Ectodermal cell (in vitro differentiated cells): ENCODE data around the gene ACKR2.
"Not testable (repeated sequence)": the region's sequence is repeated elsewhere in the genome, so short reads cannot be mapped to it uniquely, and the experiment has no call there.

Source experiments
- H3K27ac ChIP-seq: 2 replicates; pipeline ENCODE4 v1.7.0; 2013; ENCODE audit warnings: mild to moderate bottlenecking, low read depth, low read length; ENCODE audit not compliant: insufficient read depth, poor library complexity, severe bottlenecking
- H3K27me3 ChIP-seq: 2 replicates; pipeline ENCODE4 v1.7.0; 2013; ENCODE audit warnings: mild to moderate bottlenecking, low read length; ENCODE audit not compliant: insufficient read depth, control insufficient read depth, poor library complexity, severe bottlenecking
- H3K36me3 ChIP-seq: one replicate; pipeline ENCODE4 v1.7.0; 2013; ENCODE audit warnings: low read length; ENCODE audit not compliant: control insufficient read depth, insufficient read depth
- H3K4me1 ChIP-seq: one replicate; pipeline ENCODE4 v1.7.0; 2013; ENCODE audit warnings: low read length; ENCODE audit not compliant: control insufficient read depth, insufficient read depth
- H3K4me3 ChIP-seq: 2 replicates; pipeline ENCODE4 v1.7.0; 2013; ENCODE audit warnings: low read depth, low read length, control low read depth; ENCODE audit not compliant: insufficient read depth
- H3K9me3 ChIP-seq: 2 replicates; pipeline ENCODE4 v1.7.0; 2013; ENCODE audit warnings: mild to moderate bottlenecking, low read length, moderate library complexity; ENCODE audit not compliant: control insufficient read depth
- WGBS, 2 experiments: methylation state at CpG; one replicate each; pipeline ENCODE4 v1.1.7; 2013; ENCODE audit warnings: missing lambda C conversion rate in 2 of 2; 5-methylcytosine and 5-hydroxymethylcytosine counted together

Gene ACKR2

DNA sequence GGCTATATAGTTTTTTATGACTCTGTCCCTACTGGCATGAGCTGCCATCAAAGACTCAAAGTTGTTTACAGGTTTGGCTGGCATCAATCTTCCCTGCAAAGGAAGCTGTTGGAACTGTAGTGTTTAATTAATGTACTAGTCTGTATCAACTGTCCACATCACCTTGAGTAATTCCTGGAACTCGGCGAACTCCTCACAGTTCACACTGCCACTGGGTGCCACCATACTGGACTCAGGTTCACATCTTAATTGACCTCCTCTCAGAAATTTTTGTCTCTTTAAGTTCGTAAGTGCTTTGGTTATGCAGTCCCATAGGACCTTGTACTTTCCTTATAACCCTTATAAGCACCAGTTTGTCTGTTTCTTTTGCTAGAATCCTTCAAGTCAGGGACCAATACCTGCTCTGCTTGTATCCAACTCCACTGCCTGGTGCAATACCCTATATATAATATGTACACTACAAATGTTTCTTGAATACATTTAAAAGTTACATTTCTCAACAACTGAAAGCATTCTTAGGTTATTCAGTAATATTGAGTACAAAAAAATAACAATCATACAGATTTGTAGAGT is 8.1 kb upstream of the ACKR2 start:
- Histone ChIP-seq H3K27ac (no peak overlapping the region), H3K4me3 (no peak overlapping the region), H3K9me3 (no peaks in the 10 kb centered on the region), H3K27me3 (peaks cover 17% of the 10 kb centered on the region), H3K36me3 (no peaks in the 10 kb centered on the region), H3K4me1 (peaks cover 4% of the 10 kb centered on the region)
- 95 to 100% methylated on average over 3 of the region's 3 CpGs for WGBS, 2 experiments

- peaks cover 4% of the 10 kb centered on the region for H3K4me1 ChIP-seq
- H3K27ac ChIP-seq = no peak overlapping the region
- no peaks in the 10 kb centered on the region for H3K36me3 ChIP-seq
- WGBS, 2 experiments = 81 to 93% methylated on average over 3 to 4 of the region's 4 CpGs
- H3K9me3 ChIP-seq = no peaks in the 10 kb centered on the region
- peaks cover 24% of the 10 kb centered on the region for H3K27me3 ChIP-seq
- H3K4me3 ChIP-seq = no peak overlapping the region
These were observed 7.5 kb upstream of the ACKR2 start for GRCh38 chr3:42801784-42802183.

GRCh38 chr3:42802876-42803413 is 6.3 kb upstream of the ACKR2 start:
- Histone ChIP-seq H3K27me3 (peaks cover 25% of the 10 kb centered on the region), H3K9me3 (no peaks in the 10 kb centered on the region), H3K36me3 (no peaks in the 10 kb centered on the region), H3K4me3 (peak overlapping the region; percentile 84), H3K4me1 (peaks cover 4% of the 10 kb centered on the region), H3K27ac (peak overlapping the region; percentile 83)
- 48 to 50% methylated on average over 10 of the region's 11 CpGs for whole genome bisulfite sequencing, 2 experiments

- no peaks in the 10 kb centered on the region for H3K9me3 ChIP-seq
These were observed 5.7 kb upstream of the ACKR2 start for GRCh38 chr3:42803414-42804105.

DNA sequence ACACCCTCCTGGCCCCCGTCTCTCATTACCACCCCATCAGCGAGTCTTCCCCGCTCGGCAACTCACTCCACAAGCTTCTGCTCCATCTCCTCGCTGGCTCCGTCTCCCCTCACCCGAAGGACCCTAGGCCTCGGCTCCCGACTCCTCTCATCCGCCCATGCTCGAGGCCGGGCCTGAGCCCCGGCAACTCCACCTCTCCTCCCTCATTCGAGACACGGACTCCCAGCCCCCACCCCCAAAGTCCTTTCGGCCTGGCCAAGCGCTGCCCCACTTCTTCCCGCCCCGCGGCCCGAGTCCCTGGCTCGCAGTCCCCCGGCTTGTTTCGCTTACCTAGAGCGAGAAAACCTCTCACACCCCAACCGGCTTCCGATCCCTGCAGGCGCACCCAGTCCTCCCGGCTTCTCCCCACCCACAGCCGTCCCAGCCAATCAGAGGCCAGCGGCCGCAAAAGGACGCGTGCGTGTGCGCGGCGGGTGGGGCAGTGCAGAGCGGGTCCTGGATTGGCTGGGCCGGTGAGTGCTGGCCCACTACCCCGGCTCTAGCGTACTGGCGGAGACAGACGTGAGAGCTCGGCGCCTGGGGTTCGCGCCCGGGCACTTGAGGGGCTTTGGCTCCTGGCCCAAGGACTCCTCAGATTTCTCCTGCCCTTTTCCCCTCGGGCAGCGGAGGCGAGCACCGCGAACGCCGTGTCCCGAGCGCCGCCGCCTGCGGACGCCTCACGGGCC is 5.0 kb upstream of the ACKR2 start, which contains the start of gene HIGD1A:
HIGD1A (minus strand) TSS at position 385 of the 725 bp plus-strand sequence. CDS start 10,237 bp downstream, outside the sequence.
- 0% methylated on average over 63 of the region's 63 CpGs for WGBS, 2 experiments
- Histone ChIP-seq H3K27ac (peak within 1 kb of the TSS; percentile 83), H3K36me3 (no peaks in the 10 kb centered on the region), H3K27me3 (peaks cover 25% of the 10 kb centered on the region), H3K4me3 (peak within 1 kb of the TSS; percentile 84), H3K4me1 (peaks cover 4% of the 10 kb centered on the region), H3K9me3 (no peaks in the 10 kb centered on the region)

More at GRCh38 chr3:42803414-42804105, 5.7 kb upstream of the ACKR2 start:
- H3K27ac ChIP-seq = peak overlapping the region; percentile 83
- peak overlapping the region; percentile 84 for H3K4me3 ChIP-seq
- WGBS, 2 experiments = 0 to 1% methylated on average over 33 of the region's 33 CpGs
- H3K4me1 ChIP-seq = peaks cover 4% of the 10 kb centered on the region
- peaks cover 25% of the 10 kb centered on the region for H3K27me3 ChIP-seq
- H3K36me3 ChIP-seq = no peaks in the 10 kb centered on the region

DNA sequence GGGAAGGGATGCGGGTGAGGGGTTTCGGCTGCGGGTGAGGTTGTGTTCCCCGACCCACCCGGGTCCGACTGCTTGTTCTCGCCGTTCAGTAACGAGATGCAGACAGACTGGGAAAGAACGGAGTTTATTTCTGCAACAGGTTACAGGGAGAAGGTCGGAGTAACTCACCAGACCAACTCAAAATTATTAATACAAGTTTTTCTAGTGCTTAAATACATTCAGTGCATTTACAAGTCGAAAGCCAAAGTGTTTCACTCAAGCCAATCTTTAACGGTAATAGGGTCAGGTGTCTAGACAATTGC is 4.5 kb upstream of the ACKR2 start:
- Histone ChIP-seq H3K27ac (no peak overlapping the region), H3K9me3 (no peaks in the 10 kb centered on the region), H3K4me1 (peaks cover 4% of the 10 kb centered on the region), H3K4me3 (peak overlapping the region; percentile 84), H3K36me3 (no peaks in the 10 kb centered on the region), H3K27me3 (peaks cover 25% of the 10 kb centered on the region)
- WGBS, 2 experiments = 2 to 3% methylated on average over 13 of the region's 13 CpGs

DNA sequence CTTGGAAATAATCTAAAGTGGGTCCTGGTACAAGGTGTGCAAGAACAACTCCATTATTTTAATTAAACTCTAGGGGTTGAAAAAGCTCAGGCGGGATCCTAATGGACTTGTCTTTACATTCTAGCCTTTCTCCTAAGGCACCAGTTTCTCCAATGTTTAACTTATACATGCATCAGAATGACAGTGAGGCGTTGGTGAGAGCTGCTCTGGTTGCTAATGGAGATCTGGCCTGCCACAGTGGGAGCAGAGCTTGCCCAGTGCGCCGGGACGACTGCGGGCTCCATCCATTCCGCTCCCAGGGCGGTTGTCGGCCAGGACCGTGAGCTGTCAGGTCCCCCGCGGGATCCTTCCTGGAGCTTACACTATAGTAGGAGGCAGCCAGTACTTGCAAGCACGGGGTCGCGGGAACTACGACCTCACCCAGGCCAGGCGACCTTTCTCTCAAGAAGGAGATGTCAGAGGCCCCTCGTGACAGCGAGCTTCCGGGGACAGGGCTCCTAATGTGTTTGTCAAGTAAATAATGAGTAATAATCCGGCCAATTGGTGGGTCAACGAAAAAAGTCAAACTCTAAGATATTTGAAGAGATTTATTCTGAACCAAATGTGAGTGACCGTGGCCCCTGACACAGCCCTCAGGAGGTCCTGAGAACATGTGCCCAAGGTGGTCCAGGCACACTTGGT is 4.0 kb upstream of the ACKR2 start:
- Histone ChIP-seq H3K9me3 (no peaks in the 10 kb centered on the region), H3K4me3 (peak overlapping the region; percentile 84), H3K36me3 (no peaks in the 10 kb centered on the region), H3K27ac (no peak overlapping the region), H3K4me1 (peaks cover 4% of the 10 kb centered on the region), H3K27me3 (peaks cover 25% of the 10 kb centered on the region)
- WGBS, 2 experiments = 16 to 20% methylated on average over 23 of the region's 23 CpGs

DNA sequence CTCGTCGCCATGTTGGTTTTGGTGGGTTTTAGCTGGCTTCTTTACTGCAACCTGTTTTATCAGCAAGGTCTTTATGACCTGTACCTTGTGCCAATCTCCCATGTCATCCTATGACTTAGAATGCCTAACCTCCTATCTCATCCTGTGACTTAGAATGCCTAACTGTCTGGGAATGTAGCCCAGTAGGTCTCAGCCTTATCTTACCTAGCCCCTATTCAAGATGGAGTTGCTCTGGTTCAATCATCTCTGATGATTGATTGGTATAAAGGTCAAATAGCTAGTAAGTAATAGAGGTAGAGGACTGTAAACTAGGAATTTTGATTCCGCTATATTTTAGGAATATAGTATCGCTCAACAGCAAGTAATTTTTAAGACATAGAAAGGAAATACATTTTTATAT is 1.3 kb upstream of the ACKR2 start:
- no peaks in the 10 kb centered on the region for H3K9me3 ChIP-seq
- no peaks in the 10 kb centered on the region for H3K36me3 ChIP-seq
- no peak overlapping the region for H3K27ac ChIP-seq
- peaks cover 4% of the 10 kb centered on the region for H3K4me1 ChIP-seq
- no peak overlapping the region for H3K4me3 ChIP-seq
- WGBS, 2 experiments = 88 to 94% methylated on average over 2 of the region's 4 CpGs
- H3K27me3 ChIP-seq = peaks cover 25% of the 10 kb centered on the region

DNA sequence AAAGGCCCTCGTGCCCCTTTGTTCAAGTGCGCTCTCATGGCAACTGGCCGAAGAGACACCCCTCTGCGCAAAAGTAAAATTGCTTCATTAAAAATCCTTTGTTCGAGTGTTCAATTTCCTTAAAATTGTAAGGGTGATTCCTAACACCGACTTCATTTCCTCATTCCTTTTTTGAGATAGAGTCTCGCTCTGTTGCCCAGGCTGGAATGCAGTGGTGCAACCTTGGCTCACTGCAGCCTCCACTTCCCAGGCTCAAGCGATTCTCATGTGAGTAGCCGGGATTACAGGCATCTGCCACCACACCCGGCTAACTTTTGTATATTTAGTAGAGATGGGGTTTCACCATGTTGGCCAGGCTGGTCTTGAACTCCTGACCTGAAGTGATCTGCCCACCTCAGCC is 1.5 kb downstream of the ACKR2 start:
- H3K4me3 ChIP-seq, H3K36me3 ChIP-seq, H3K27ac ChIP-seq, H3K9me3 ChIP-seq, H3K4me1 ChIP-seq: not testable (repeated sequence)
- WGBS, 2 experiments = 89 to 90% methylated on average over 10 of the region's 10 CpGs
- peaks cover 12% of the 10 kb centered on the region for H3K27me3 ChIP-seq
